ENCODE data around the gene RLF.
"Not testable (repeated sequence)": the region's sequence is repeated elsewhere in the genome, so short reads cannot be mapped to it uniquely, and the experiment has no call there.

The RLF gene

GRCh38 chr1:40184193-40184592 is 23.0 kb downstream of the RLF start:
- Histone ChIP-seq H3K4me1 (ENCODE audit: insufficient read depth, low read length, severe bottlenecking) (peaks cover 30% of the 10 kb centered on the region), H3K9me3 (ENCODE audit: low read length) (no peaks in the 10 kb centered on the region), H4K20me1 (ENCODE audit: insufficient read depth, low read length) (no peaks in the 10 kb centered on the region), H3K79me2 (ENCODE audit: insufficient read depth, low read length) (peaks cover 96% of the 10 kb centered on the region), H3K36me3 (ENCODE audit: insufficient read depth, low read length) (peaks cover 7% of the 10 kb centered on the region), H3K9me2 (ENCODE audit: low read depth, low read length) (no peaks in the 10 kb centered on the region), H3K27ac (ENCODE audit: low read depth, low read length, poor library complexity, severe bottlenecking) (no peak overlapping the region), H3F3A (ENCODE audit: insufficient read depth, low read length) (no peaks in the 10 kb centered on the region), H3K4me3 (ENCODE audit: low read depth, low read length, poor library complexity, severe bottlenecking) (no peak overlapping the region), H2AFZ (ENCODE audit: low read length) (no peak overlapping the region), H3K4me2 (ENCODE audit: low read length) (no peak overlapping the region), H3K9ac (ENCODE audit: low read length) (no peak overlapping the region), H3K27me3 (ENCODE audit: insufficient read depth, low read length) (no peaks in the 10 kb centered on the region)
- no peak for TF ChIP-seq EZH2 (IDR thresholded peaks at IDR 0.05; ENCODE audit: borderline replicate concordance, low read length)
- no peak for TF ChIP-seq CTCF (IDR thresholded peaks at IDR 0.05; ENCODE audit: low read length)

GRCh38 chr1:40185951-40186864 is 25.0 kb downstream of the RLF start:
- no peaks in the 10 kb centered on the region for H3K9me3 ChIP-seq (ENCODE audit: low read length)
- peak overlapping the region; percentile 59 for H3K27ac ChIP-seq (ENCODE audit: low read depth, low read length, poor library complexity, severe bottlenecking)
- no peak overlapping the region for H2AFZ ChIP-seq (ENCODE audit: low read length)
- no peak overlapping the region for H3K4me3 ChIP-seq (ENCODE audit: low read depth, low read length, poor library complexity, severe bottlenecking)
- H3K4me1 ChIP-seq (ENCODE audit: insufficient read depth, low read length, severe bottlenecking) = peaks cover 30% of the 10 kb centered on the region
- peaks cover 2% of the 10 kb centered on the region; the same call in 1 of the 2 replicates for H4K20me1 ChIP-seq (ENCODE audit: insufficient read depth, low read length)
- H3K9me2 ChIP-seq (ENCODE audit: low read depth, low read length) = no peaks in the 10 kb centered on the region
- H3F3A ChIP-seq (ENCODE audit: insufficient read depth, low read length) = no peaks in the 10 kb centered on the region
- peaks cover 27% of the 10 kb centered on the region for H3K36me3 ChIP-seq (ENCODE audit: insufficient read depth, low read length)
- H3K4me2 ChIP-seq (ENCODE audit: low read length) = no peak overlapping the region
- no peaks in the 10 kb centered on the region for H3K27me3 ChIP-seq (ENCODE audit: insufficient read depth, low read length)
- TF ChIP-seq EZH2 (IDR thresholded peaks at IDR 0.05; ENCODE audit: borderline replicate concordance, low read length) (no peak), CTCF (IDR thresholded peaks at IDR 0.05; ENCODE audit: low read length) (no peak)
- H3K79me2 ChIP-seq (ENCODE audit: insufficient read depth, low read length) = peaks cover 80% of the 10 kb centered on the region
- H3K9ac ChIP-seq (ENCODE audit: low read length) = no peak overlapping the region

GRCh38 chr1:40187399-40187798 is 26.2 kb downstream of the RLF start:
- TF ChIP-seq EZH2 (IDR thresholded peaks at IDR 0.05; ENCODE audit: borderline replicate concordance, low read length) (no peak), CTCF (IDR thresholded peaks at IDR 0.05; ENCODE audit: low read length) (no peak)
- Histone ChIP-seq H3K27ac (ENCODE audit: low read depth, low read length, poor library complexity, severe bottlenecking) (peak overlapping the region; percentile 2), H3K4me3 (ENCODE audit: low read depth, low read length, poor library complexity, severe bottlenecking) (no peak overlapping the region), H4K20me1 (ENCODE audit: insufficient read depth, low read length) (peaks cover 2% of the 10 kb centered on the region; the same call in 1 of the 2 replicates), H3K36me3 (ENCODE audit: insufficient read depth, low read length) (peaks cover 39% of the 10 kb centered on the region), H3K4me1 (ENCODE audit: insufficient read depth, low read length, severe bottlenecking) (peaks cover 27% of the 10 kb centered on the region), H2AFZ (ENCODE audit: low read length) (no peak overlapping the region), H3K79me2 (ENCODE audit: insufficient read depth, low read length) (peaks cover 68% of the 10 kb centered on the region), H3K27me3 (ENCODE audit: insufficient read depth, low read length) (no peaks in the 10 kb centered on the region), H3K9ac (ENCODE audit: low read length) (no peak overlapping the region), H3K4me2 (ENCODE audit: low read length) (no peak overlapping the region), H3K9me2 (ENCODE audit: low read depth, low read length) (no peaks in the 10 kb centered on the region), H3K9me3 (ENCODE audit: low read length) (no peaks in the 10 kb centered on the region), H3F3A (ENCODE audit: insufficient read depth, low read length) (no peaks in the 10 kb centered on the region)

GRCh38 chr1:40194639-40195038 is 33.5 kb downstream of the RLF start:
- H3K4me3 ChIP-seq (ENCODE audit: low read depth, low read length, poor library complexity, severe bottlenecking); H3K79me2 ChIP-seq (ENCODE audit: insufficient read depth, low read length); H3K27me3 ChIP-seq (ENCODE audit: insufficient read depth, low read length); H4K20me1 ChIP-seq (ENCODE audit: insufficient read depth, low read length); H3K4me1 ChIP-seq (ENCODE audit: insufficient read depth, low read length, severe bottlenecking); H3K27ac ChIP-seq (ENCODE audit: low read depth, low read length, poor library complexity, severe bottlenecking); H3K9ac ChIP-seq (ENCODE audit: low read length); H3K9me2 ChIP-seq (ENCODE audit: low read depth, low read length); H3K4me2 ChIP-seq (ENCODE audit: low read length); H3F3A ChIP-seq (ENCODE audit: insufficient read depth, low read length); H3K9me3 ChIP-seq (ENCODE audit: low read length); H2AFZ ChIP-seq (ENCODE audit: low read length): not testable (repeated sequence)
- peaks cover 75% of the 10 kb centered on the region for H3K36me3 ChIP-seq (ENCODE audit: insufficient read depth, low read length)
